CD4-positive, alpha-beta T cell treated with Interleukin-17A for 1 hour (primary cell): ENCODE results near the gene HDDC3.
"Not testable (repeated sequence)": the region's sequence is repeated elsewhere in the genome, so short reads cannot be mapped to it uniquely, and the experiment has no call there.

ENCODE experiments used
- DNase-seq: peaks from one replicate; pipeline ENCODE4 v3.0.0-alpha.2; 2020

HDDC3 gene

GRCh38 chr15:90907051-90907660, 25.2 kb downstream of the HDDC3 start:
- no peak for DNase-seq

DNA sequence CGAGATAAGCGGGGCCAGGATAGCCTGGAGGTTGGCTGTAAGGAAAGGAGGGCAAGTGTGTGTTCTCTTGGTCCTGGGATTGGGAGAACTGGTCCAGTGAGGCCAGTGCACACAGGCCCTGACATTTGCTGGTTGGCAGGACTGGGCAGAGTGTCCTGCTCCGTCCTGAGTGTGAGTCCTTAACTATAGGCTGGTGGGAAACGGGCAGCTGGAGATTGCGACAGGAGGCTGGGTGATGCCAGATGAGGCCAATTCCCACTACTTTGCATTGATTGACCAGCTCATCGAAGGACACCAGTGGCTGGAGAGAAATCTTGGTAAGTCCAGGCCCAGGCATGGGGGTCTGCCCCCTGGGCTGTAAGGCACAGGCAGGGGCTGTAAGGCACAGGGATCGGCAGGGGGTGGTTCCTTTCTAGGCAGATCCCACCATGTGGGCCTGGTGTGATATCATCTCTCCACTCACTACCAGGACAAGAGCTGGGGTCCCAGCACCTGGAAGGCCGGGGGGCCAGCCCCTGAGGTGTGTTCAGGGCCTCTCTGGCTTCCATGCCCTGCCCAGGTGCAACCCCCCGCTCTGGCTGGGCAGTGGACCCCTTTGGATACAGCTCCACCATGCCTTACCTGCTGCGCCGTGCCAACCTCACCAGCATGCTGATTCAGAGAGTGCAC, 26.0 kb downstream of the HDDC3 start:
- no peak for DNase-seq

DNA sequence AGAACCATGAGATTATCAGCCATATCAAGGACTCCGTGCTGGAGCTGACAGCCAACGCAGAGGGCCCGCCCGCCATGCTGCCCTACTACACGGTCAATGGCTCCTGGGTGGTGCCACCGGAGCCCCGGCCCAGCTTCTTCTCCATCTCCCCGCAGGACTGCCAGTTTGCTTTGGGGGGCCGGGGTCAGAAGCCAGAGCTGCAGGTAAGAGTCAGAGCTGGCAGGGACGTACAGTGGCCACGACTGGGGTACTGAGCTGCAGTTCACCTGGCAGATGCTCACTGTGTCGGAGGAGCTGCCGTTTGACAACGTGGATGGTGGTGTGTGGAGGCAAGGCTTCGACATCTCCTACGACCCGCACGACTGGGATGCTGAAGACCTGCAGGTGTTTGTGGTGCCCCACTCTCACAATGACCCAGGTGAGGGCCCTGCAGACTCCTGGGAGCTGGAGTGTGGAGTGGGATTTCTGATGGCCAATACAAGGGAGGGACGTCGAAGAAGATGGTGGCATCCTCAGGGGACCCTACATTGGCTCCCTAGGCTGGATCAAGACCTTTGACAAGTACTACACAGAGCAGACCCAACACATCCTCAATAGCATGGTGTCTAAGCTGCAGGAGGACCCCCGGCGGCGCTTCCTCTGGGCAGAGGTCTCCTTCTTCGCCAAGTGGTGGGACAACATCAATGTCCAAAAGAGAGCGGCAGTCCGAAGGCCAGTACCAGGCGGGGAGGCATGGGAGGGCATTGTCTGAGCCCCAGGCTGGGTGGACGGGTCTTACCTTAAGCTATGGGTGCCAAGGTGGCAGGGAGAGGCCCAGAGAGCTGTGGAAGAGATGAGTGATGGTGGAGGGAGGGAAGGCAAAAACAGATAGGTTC, 26.8 kb downstream of the HDDC3 start:
- DNase-seq = no peak

DNA sequence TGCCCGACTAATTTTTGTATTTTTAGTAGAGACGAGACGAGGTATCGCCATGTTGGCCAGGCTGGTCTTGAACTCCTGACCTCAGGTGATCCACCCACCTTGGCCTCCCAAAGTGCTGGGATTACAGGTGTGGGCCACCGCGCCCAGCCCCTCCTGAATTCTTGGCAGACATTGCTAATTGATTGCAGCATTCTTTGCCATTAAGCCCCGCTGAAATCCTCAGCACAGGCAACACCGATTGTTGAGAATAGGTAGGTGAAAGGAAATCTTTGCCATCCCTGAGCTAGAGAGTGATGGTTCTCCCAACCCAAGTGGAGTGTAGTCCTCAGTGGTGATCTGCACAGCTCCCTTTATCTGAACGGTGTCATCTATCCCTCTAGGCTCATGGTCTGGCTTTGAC, 27.6 kb downstream of the HDDC3 start:
- DNase-seq = no peak

DNA sequence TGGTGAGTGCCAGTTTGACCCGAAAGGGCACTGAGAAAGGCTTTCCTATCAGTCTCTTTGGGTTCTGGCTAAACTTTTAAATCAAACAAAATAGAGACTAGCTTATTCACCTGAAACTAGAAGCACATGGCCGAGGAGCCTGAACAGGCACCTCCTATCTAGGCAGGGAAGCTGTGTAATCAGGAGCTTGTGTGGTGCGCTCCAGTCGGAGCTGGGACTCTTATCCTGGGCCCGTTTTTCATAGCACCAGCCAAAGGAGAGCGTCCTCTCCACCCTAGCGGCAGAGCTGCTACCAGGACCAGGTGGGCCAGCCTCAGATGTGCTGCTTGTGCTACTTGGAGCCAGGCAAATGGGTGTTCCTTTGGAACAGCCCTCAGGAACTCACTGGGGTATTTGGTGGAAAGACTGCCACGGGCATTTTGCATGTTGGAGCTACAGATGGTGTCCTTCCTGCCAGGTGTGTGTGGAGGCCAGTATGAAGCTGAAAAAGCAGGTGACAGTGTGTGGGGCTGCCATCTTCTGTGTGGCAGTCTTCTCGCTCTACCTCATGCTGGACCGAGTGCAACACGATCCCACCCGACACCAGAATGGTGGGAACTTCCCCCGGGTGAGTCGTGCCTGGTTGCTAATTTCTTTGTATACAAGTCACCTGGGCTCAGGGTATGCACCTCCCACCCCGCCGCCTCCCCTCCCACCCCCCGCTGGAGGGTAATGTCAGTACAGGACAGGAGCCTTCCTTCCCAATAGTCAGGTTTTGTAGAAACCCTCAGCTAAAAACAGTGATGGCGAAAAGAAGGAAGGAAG, 28.4 kb downstream of the HDDC3 start:
- DNase-seq = no peak

GRCh38 chr15:90902840-90903732, 29.3 kb downstream of the HDDC3 start, which contains the start of gene MAN2A2:
Gene MAN2A2, plus strand, starts transcription at chr15:90903302. Its CDS starts 906 bp downstream, at chr15:90904208.
- peak; percentile 75 for DNase-seq

- peak; percentile 76 for DNase-seq
Measured at GRCh38 chr15:90902040-90902839, 30.1 kb downstream of the HDDC3 start.

DNA sequence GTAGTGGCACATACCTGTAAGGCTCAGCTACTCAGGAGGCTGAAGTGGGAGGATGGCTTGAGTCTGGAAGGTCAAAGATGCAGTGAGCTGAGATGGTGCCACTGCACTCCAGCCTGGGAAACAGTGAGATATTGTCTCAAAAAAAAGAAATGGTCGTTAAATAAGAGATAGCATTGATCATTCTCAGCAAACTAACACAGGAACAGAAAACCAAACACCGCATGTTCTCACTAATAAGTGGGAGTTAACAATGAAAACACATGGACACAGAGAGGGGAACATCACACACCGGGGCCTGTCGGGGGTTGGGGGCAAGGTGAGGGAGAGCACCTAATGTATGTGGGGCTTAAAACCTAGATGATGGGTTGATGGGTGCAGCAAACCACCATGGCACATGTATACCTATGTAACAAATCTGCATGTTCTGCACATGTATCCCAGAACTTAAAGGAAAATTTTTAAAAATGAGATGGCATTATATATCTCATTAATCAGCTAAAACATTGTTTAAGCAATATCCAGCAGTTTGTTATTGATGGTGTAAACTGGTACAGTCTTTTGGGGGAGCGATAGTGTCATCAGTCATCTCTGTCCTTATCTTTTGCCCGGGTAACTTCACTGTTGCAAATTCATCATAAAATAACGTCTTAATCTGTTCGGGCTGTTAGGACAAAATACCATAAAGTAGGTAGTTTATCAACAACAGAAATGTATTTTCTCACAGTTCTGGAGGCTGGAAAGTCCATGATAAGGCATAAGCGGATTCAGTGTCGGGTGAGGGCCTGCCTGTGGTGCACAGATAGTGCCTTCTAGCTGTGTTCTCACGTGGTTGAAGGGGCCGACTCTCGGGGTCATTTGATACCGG, 30.9 kb downstream of the HDDC3 start:
- DNase-seq = no peak

GRCh38 chr15:90897131-90897655, 35.2 kb downstream of the HDDC3 start:
- DNase-seq = not testable (repeated sequence)

DNA sequence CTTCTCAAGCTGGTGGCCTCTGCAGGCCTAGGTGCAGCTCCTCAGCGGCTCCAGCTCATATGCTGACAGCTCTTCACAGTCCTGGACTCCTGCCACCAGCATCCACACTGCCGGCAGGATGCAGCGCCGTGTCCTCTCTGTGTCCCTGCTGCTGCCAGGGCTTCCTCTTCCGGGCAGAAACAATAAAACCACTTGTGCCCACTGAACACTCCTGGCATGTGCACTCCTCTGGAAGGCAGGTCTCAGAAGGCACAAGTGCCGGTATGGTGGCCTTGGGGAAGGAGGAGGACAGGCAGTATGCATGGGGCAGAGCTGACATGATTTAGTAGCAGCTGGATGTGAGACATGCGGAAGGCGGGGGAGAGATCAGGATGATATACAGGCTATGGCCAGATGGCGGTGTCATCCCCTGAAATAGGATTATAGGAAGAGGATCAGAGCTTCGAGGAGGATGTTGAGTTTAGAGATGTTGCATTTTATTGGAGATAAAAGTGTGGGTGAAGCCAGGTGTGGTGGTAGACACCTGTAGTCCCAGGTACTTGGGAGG, 36.7 kb downstream of the HDDC3 start:
- DNase-seq = no peak

DNA sequence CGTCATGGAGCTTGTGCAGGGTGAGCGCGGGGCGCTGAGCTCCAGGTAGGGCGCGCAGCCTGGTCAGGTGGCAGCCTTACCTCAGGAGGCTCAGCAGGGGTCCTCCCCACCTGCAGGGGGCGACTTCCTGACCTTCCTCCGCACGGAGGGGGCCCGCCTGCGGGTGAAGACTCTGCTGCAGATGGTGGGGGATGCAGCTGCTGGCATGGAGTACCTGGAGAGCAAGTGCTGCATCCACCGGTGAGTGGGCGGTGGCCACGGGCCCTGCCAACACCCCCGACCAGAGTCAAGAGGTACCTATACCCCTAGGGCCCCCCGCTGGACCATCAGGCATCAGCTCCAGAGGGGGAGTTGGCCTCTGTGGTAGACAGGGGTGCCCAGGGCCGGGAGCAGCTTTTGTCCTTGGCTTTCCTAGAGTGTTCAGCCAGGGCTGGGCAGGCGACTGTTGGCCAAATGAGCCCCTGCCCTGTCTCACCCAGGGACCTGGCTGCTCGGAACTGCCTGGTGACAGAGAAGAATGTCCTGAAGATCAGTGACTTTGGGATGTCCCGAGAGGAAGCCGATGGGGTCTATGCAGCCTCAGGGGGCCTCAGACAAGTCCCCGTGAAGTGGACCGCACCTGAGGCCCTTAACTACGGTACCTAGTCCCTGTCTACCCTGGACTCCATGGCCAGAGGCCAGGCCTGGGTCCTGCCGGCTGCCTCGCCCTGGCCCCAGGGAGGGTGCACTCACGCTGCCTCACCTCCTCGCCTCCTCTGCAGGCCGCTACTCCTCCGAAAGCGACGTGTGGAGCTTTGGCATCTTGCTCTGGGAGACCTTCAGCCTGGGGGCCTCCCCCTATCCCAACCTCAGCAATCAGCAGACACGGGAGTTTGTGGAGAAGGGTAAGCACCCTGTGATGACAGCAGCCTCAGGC, 38.9 kb downstream of the HDDC3 start:
- no peak for DNase-seq

- no peak for DNase-seq
Measured at GRCh38 chr15:90892498-90893174, 39.7 kb downstream of the HDDC3 start.

DNA sequence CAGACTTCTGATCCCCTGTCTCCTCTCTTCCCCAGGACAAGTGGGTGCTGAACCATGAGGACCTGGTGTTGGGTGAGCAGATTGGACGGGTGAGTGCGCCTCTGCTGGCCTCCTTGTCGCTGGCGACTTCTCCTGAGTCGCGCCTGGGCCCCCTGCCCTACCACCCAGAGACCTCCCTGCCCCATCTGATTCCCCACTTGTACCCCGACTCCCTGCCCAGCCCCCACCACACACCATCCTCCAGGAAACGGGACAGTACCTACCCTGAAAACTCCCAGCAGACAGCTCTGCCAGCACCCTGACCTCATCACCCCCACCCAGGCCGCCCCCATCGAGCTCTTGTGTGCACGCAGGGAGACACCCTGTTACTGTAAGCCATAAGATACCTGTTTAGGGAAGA, 40.3 kb downstream of the HDDC3 start:
- DNase-seq = no peak

DNA sequence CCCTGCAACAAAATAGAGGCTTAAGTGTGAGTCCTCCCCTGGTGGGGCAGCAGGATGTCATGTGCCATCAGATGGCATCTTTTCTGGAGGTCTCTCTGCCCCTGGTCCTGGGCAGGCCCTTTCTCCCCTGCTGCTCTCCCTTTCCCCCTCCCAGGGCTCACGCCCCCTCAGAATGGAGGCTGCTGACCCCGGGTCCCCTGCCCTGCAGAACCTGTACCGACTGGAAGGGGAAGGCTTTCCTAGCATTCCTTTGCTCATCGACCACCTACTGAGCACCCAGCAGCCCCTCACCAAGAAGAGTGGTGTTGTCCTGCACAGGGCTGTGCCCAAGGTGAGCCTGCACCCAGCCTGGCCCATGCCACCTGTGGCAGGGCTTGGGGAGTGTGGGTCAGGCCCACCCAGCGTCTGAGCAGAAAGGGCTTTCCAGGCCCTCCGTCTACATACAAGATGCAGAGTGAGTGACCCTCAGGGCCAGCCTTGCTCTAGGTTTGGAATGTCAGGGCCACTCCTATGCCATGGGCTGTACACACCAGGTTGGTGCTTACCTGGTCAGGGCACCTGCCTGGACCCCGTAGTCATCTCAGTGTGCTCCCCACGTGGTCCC, 40.9 kb downstream of the HDDC3 start:
- DNase-seq = no peak

- no peak for DNase-seq
Measured at GRCh38 chr15:90890839-90891238, 41.5 kb downstream of the HDDC3 start.

DNA sequence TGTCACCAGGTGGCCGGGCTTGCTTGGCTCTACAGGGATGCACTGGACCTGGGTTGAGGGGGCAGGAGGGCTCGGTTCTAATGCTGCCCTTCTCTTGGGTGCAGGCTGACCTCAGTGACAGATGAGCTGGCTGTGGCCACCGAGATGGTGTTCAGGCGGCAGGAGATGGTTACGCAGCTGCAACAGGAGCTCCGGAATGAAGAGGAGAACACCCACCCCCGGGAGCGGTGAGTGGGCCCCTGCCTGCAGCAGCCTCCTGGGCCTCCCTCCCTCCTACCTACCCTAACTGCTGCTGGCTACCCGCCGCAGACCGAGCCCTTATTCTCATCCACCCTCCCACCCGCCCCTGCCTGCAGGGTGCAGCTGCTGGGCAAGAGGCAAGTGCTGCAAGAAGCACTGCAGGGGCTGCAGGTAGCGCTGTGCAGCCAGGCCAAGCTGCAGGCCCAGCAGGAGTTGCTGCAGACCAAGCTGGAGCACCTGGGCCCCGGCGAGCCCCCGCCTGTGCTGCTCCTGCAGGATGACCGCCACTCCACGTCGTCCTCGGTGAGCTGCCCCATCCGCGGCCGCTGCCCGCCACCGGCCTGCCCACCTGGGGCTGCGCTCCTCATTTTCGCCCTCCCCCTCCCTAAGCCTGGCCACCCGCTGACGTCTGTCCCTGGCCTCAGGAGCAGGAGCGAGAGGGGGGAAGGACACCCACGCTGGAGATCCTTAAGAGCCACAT, 42.5 kb downstream of the HDDC3 start:
- DNase-seq = no peak
